SK-N-SH treated with all-trans-retinoic acid at 6 μM for 48 hours (cell line): Measurements from ENCODE around the gene NKAIN4.

Experiments
- ATAC-seq: fragments of 200-7000 bp; cut with Tn5 transposase; 3 replicates; pipeline ENCODE4 v1.9.1; 2020; ENCODE audit warnings: mild to moderate bottlenecking, moderate library complexity
- ARNTL ChIP-seq: fragments of 450-650 bp; formaldehyde crosslinking; IDR thresholded peaks from 2 replicates; pipeline ENCODE4 v1.5.0; 2020; ENCODE audit warnings: low read depth, mild to moderate bottlenecking, moderate library complexity, borderline replicate concordance
- BACH2 ChIP-seq: fragments of 250-450 bp; sonication (Bioruptor Pico); IDR thresholded peaks from 2 replicates; pipeline ENCODE4 v1.9.0; 2021; ENCODE audit warnings: mild to moderate bottlenecking, borderline replicate concordance
- CSDC2 ChIP-seq: fragments of 250-450 bp; sonication (Bioruptor Pico); IDR thresholded peaks from 2 replicates; pipeline ENCODE4 v1.5.0; 2020; ENCODE audit warnings: mild to moderate bottlenecking, moderate library complexity
- CSRNP3 ChIP-seq: fragments of 250-450 bp; sonication (Bioruptor Pico); IDR thresholded peaks from 2 replicates; pipeline ENCODE4 v1.5.1; 2021; ENCODE audit warnings: mild to moderate bottlenecking, moderate library complexity
- ESRRG ChIP-seq: fragments of 250-450 bp; sonication (Bioruptor Pico); IDR thresholded peaks from 2 replicates; pipeline ENCODE4 v1.6.1; 2021; ENCODE audit warnings: mild to moderate bottlenecking
- GLIS3 ChIP-seq: fragments of 250-450 bp; sonication (Bioruptor Pico); IDR thresholded peaks from 2 replicates; pipeline ENCODE4 v1.5.0; 2020; ENCODE audit warnings: mild to moderate bottlenecking, moderate library complexity
- ISL1 ChIP-seq: fragments of 250-450 bp; sonication (Bioruptor Pico); IDR thresholded peaks from 2 replicates; pipeline ENCODE4 v2.1.2; 2022; ENCODE audit warnings: mild to moderate bottlenecking, moderate library complexity
- OSR1 ChIP-seq: fragments of 250-450 bp; sonication (Bioruptor Pico); IDR thresholded peaks from 2 replicates; pipeline ENCODE4 v1.8.0; 2022; ENCODE audit warnings: moderate library complexity, mild to moderate bottlenecking, inconsistent platforms
- PATZ1 ChIP-seq: fragments of 250-450 bp; sonication (Bioruptor Pico); IDR thresholded peaks from 2 replicates; pipeline ENCODE4 v1.8.0; 2020; ENCODE audit warnings: mild to moderate bottlenecking, moderate library complexity, borderline replicate concordance
- PPARA ChIP-seq: fragments of 250-450 bp; sonication (Bioruptor Pico); IDR thresholded peaks from 2 replicates; pipeline ENCODE4 v1.5.0; 2020; ENCODE audit warnings: mild to moderate bottlenecking, borderline replicate concordance
- RARB ChIP-seq: fragments of 250-450 bp; sonication (Bioruptor Pico); IDR thresholded peaks from 2 replicates; pipeline ENCODE4 v1.8.0; 2021; ENCODE audit warnings: mild to moderate bottlenecking, moderate library complexity
- SNAI2 ChIP-seq: fragments of 250-450 bp; sonication (Bioruptor Pico); IDR thresholded peaks from 2 replicates; pipeline ENCODE4 v1.5.0; 2020; ENCODE audit warnings: mild to moderate bottlenecking, moderate library complexity
- TCF4 ChIP-seq: fragments of 250-450 bp; sonication (Bioruptor Pico); IDR thresholded peaks from 2 replicates; pipeline ENCODE4 v1.8.0; 2021; ENCODE audit warnings: mild to moderate bottlenecking, moderate library complexity, borderline replicate concordance
- ZFP3 ChIP-seq: fragments of 250-450 bp; sonication (Bioruptor Pico); IDR thresholded peaks from 2 replicates; pipeline ENCODE4 v1.5.0; 2020; ENCODE audit warnings: mild to moderate bottlenecking, moderate library complexity
- ZFP30 ChIP-seq: fragments of 450-650 bp; formaldehyde crosslinking; IDR thresholded peaks from 2 replicates; pipeline ENCODE4 v1.5.0; 2022; ENCODE audit warnings: mild to moderate bottlenecking, moderate library complexity
- ZNF565 ChIP-seq: fragments of 450-650 bp; formaldehyde crosslinking; conservative IDR thresholded peaks from 2 replicates; pipeline ENCODE4 v1.5.0; 2020; ENCODE audit warnings: low read depth, mild to moderate bottlenecking, moderate library complexity
- ZNF70 ChIP-seq: fragments of 450-650 bp; formaldehyde crosslinking; IDR thresholded peaks from 2 replicates; pipeline ENCODE4 v1.5.0; 2020; ENCODE audit warnings: mild to moderate bottlenecking, moderate library complexity
- ZNF8 ChIP-seq: fragments of 450-650 bp; formaldehyde crosslinking; IDR thresholded peaks from 2 replicates; pipeline ENCODE4 v1.5.0; 2020; ENCODE audit warnings: mild to moderate bottlenecking, moderate library complexity
- TF ChIP-seq, protein P1 (sequence below): fragments of 250-450 bp; sonication (Bioruptor Pico); IDR thresholded peaks from 2 replicates; pipeline ENCODE4 v1.8.0; 2021; ENCODE audit warnings: low read depth, mild to moderate bottlenecking, moderate library complexity, borderline replicate concordance
- TF ChIP-seq, protein P2 (sequence below): fragments of 250-450 bp; sonication (Bioruptor Pico); IDR thresholded peaks from 2 replicates; pipeline ENCODE4 v1.5.1; 2020; ENCODE audit warnings: low read depth, mild to moderate bottlenecking, moderate library complexity
- TF ChIP-seq, protein P3 (sequence below): fragments of 250-450 bp; sonication (Bioruptor Pico); IDR thresholded peaks from 2 replicates; pipeline ENCODE4 v1.5.0; 2020; ENCODE audit warnings: mild to moderate bottlenecking, moderate library complexity

Gene NKAIN4

DNA sequence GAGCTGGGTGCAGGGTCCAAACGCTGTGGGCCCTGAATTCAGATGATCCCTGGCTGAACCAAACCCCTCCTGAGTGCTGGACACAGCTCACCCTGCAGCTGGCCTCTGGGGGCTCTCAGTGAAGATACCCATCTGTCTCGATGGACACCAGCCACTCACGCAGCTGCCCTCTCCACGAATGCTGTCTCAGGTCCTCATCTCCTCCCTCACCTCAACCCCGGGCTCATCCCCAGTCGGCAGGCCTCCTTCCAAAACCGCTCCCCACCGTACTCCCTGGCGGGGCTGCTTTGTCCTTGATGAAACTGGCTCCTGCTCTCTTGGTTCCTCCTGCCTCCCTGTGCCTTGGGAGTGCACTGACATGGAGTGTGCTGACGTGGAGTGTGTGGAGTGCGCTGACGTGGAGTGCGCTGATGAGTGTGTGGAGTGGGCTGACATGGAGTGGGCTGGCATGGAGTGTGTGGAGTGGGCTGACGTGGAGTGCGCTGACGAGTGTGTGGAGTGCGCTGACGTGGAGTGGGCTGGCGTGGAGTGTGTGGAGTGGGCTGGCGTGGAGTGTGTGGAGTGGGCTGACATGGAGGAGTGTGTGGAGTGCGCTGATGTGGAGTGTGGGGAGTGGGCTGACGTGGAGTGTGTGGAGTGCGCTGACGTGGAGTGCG lies 34.3 kb downstream of the NKAIN4 start:
- ATAC-seq, result no peak
- TF ChIP-seq RARB (CRISPR knock-in tag), result no peak
- TF ChIP-seq SNAI2 (CRISPR knock-in tag), result no peak
- no peak for TF ChIP-seq CSRNP3 (CRISPR knock-in tag)
- no peak for TF ChIP-seq ISL1
- no peak for TF ChIP-seq ARNTL (CRISPR knock-in tag)
- TF ChIP-seq ZNF70 (CRISPR knock-in tag), result no peak
- TF ChIP-seq ZNF8 (CRISPR knock-in tag), result no peak
- TF ChIP-seq, protein P1, sequence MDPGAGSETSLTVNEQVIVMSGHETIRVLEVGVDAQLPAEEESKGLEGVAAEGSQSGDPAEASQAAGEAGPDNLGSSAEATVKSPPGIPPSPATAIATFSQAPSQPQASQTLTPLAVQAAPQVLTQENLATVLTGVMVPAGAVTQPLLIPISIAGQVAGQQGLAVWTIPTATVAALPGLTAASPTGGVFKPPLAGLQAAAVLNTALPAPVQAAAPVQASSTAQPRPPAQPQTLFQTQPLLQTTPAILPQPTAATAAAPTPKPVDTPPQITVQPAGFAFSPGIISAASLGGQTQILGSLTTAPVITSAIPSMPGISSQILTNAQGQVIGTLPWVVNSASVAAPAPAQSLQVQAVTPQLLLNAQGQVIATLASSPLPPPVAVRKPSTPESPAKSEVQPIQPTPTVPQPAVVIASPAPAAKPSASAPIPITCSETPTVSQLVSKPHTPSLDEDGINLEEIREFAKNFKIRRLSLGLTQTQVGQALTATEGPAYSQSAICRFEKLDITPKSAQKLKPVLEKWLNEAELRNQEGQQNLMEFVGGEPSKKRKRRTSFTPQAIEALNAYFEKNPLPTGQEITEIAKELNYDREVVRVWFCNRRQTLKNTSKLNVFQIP, result no peak
- TF ChIP-seq ZNF565 (CRISPR knock-in tag), result no peak
- no peak for TF ChIP-seq PATZ1 (CRISPR knock-in tag)
- no peak for TF ChIP-seq CSDC2
- no peak for TF ChIP-seq TCF4

DNA sequence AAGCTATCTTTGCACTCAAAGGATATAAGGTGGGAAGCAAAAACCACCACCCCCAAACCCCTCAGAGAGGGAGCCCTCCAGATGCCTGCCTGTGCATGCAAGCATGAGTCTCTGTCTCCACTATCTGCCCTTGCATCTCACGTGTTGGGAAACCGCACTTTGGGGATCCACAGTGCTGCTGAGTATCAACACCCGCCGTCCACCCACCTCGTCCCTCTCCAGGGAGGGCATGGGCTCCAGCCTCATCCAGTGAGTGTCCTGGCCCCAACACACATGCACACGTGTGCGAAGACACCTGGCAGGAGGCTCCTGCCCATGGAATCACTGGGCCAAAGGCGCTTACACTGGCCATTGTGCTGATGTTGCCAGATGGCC lies 34.8 kb downstream of the NKAIN4 start:
- no peak for TF ChIP-seq RARB (CRISPR knock-in tag)
- TF ChIP-seq ZFP3 (CRISPR knock-in tag), result no peak
- TF ChIP-seq ARNTL (CRISPR knock-in tag), result no peak
- no peak for TF ChIP-seq CSDC2
- TF ChIP-seq, protein P2, sequence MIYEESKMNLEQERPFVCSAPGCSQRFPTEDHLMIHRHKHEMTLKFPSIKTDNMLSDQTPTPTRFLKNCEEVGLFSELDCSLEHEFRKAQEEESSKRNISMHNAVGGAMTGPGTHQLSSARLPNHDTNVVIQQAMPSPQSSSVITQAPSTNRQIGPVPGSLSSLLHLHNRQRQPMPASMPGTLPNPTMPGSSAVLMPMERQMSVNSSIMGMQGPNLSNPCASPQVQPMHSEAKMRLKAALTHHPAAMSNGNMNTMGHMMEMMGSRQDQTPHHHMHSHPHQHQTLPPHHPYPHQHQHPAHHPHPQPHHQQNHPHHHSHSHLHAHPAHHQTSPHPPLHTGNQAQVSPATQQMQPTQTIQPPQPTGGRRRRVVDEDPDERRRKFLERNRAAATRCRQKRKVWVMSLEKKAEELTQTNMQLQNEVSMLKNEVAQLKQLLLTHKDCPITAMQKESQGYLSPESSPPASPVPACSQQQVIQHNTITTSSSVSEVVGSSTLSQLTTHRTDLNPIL (CRISPR knock-in tag), result no peak
- no peak for TF ChIP-seq GLIS3 (CRISPR knock-in tag)
- TF ChIP-seq ZFP30 (CRISPR knock-in tag), result no peak
- TF ChIP-seq BACH2 (CRISPR knock-in tag), result no peak
- no peak for TF ChIP-seq ESRRG (CRISPR knock-in tag)
- no peak for TF ChIP-seq OSR1 (CRISPR knock-in tag)
- no peak for TF ChIP-seq PPARA
- no peak for TF ChIP-seq TCF4
- no peak for TF ChIP-seq ZNF8 (CRISPR knock-in tag)
- ATAC-seq, result no peak

DNA sequence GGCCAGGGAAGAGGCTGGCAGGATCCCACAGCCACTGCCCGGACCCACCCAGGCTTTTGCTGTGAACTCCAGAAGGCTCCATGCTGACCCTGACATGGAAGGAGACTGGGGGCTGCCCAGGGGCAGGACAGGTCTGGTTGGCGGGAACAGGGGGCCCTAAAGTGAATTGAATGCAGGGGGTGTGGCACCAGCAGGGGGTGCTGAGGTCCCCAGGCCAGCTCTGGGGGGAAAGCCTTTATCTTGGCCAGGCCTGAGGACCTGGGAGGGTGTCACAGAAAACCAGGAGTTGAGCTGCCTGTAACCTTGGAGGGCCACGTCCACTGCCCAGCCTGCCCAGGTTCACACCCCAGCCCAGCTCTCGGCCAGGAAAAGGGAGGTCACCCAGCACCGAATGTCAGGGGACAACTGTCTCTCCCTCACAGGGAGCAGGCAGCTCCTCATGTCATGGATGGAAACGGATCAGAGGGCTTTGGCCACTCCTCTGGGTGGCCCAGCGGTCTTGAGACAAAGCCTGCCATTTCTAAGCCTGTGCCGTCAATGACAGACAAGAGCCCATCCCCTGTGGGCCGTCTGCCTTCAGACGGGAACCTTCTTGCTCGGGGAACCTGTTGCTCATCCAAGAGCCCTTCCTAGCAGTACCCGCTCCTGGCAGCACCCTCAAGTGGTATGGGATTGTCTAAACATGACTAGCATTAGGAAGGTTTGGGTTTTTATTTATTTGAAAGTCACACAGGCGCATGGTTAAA lies 35.4 kb downstream of the NKAIN4 start:
- no peak for ATAC-seq
- TF ChIP-seq PATZ1 (CRISPR knock-in tag), result no peak
- TF ChIP-seq, protein P3, sequence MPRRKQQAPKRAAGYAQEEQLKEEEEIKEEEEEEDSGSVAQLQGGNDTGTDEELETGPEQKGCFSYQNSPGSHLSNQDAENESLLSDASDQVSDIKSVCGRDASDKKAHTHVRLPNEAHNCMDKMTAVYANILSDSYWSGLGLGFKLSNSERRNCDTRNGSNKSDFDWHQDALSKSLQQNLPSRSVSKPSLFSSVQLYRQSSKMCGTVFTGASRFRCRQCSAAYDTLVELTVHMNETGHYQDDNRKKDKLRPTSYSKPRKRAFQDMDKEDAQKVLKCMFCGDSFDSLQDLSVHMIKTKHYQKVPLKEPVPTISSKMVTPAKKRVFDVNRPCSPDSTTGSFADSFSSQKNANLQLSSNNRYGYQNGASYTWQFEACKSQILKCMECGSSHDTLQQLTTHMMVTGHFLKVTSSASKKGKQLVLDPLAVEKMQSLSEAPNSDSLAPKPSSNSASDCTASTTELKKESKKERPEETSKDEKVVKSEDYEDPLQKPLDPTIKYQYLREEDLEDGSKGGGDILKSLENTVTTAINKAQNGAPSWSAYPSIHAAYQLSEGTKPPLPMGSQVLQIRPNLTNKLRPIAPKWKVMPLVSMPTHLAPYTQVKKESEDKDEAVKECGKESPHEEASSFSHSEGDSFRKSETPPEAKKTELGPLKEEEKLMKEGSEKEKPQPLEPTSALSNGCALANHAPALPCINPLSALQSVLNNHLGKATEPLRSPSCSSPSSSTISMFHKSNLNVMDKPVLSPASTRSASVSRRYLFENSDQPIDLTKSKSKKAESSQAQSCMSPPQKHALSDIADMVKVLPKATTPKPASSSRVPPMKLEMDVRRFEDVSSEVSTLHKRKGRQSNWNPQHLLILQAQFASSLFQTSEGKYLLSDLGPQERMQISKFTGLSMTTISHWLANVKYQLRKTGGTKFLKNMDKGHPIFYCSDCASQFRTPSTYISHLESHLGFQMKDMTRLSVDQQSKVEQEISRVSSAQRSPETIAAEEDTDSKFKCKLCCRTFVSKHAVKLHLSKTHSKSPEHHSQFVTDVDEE (CRISPR knock-in tag), result no peak
- TF ChIP-seq GLIS3 (CRISPR knock-in tag), result no peak
- no peak for TF ChIP-seq ZNF8 (CRISPR knock-in tag)
- no peak for TF ChIP-seq ESRRG (CRISPR knock-in tag)
- TF ChIP-seq, protein P2 (CRISPR knock-in tag), result no peak
- TF ChIP-seq PPARA, result no peak
- TF ChIP-seq RARB (CRISPR knock-in tag), result no peak
- no peak for TF ChIP-seq ZFP3 (CRISPR knock-in tag)
- TF ChIP-seq ZNF70 (CRISPR knock-in tag), result no peak
- no peak for TF ChIP-seq CSDC2
- TF ChIP-seq ZNF565 (CRISPR knock-in tag), result no peak
- no peak for TF ChIP-seq ISL1
- no peak for TF ChIP-seq TCF4
- no peak for TF ChIP-seq CSRNP3 (CRISPR knock-in tag)
- TF ChIP-seq ZFP30 (CRISPR knock-in tag), result no peak
- TF ChIP-seq OSR1 (CRISPR knock-in tag), result no peak
